SK-N-SH (cell line): Measurements from ENCODE around the gene CHFR.

ENCODE experiments used
- CHD2 ChIP-seq: fragments of 150-350 bp; IDR thresholded peaks from 2 replicates; pipeline ENCODE4 v1.6.1; 2018; ENCODE audit warnings: low read length; ENCODE audit not compliant: partially characterized antibody
- EP300 ChIP-seq, 2 experiments: IDR thresholded peaks; 2 replicates each; pipeline versions ENCODE4 v1.4.0 to v1.6.1; 2012; ENCODE audit warnings: borderline replicate concordance in 1 of 2, low read depth in 1 of 2, low read length in 1 of 2
- POLR2AphosphoS5 ChIP-seq: IDR thresholded peaks from 2 replicates; pipeline ENCODE4 v1.6.1; 2012; ENCODE audit warnings: low read depth, low read length
- REST ChIP-seq: IDR thresholded peaks from 2 replicates; pipeline ENCODE4 v1.6.1; 2012; ENCODE audit warnings: mild to moderate bottlenecking, low read depth, low read length, moderate library complexity
- RXRA ChIP-seq: IDR thresholded peaks from 2 replicates; pipeline ENCODE4 v1.4.0; 2012; ENCODE audit warnings: low read depth, mild to moderate bottlenecking, borderline replicate concordance
- TAF1 ChIP-seq: IDR thresholded peaks from 2 replicates; pipeline ENCODE4 v1.6.1; 2012; ENCODE audit warnings: low read depth, mild to moderate bottlenecking, low read length, moderate library complexity, borderline replicate concordance
- YY1 ChIP-seq: IDR thresholded peaks from 2 replicates; pipeline ENCODE4 v1.4.0; 2012; ENCODE audit warnings: low read depth, mild to moderate bottlenecking
- TF ChIP-seq, protein P1 (sequence below): fragments of 200-600 bp; sonication (generic); IDR thresholded peaks from 2 replicates; pipeline ENCODE4 v1.6.1; 2017; ENCODE audit warnings: antibody characterized with exemption, mild to moderate bottlenecking, moderate library complexity

- TF ChIP-seq RXRA (no peak), TAF1 (no peak), CHD2 (no peak), POLR2AphosphoS5 (no peak), EP300 (IDR thresholded peaks at IDR 0.05; ENCODE audit: borderline replicate concordance in 1 of 2, low read depth in 1 of 2, low read length in 1 of 2) (no peak), YY1 (no peak), REST (no peak)
- TF ChIP-seq, protein P1, sequence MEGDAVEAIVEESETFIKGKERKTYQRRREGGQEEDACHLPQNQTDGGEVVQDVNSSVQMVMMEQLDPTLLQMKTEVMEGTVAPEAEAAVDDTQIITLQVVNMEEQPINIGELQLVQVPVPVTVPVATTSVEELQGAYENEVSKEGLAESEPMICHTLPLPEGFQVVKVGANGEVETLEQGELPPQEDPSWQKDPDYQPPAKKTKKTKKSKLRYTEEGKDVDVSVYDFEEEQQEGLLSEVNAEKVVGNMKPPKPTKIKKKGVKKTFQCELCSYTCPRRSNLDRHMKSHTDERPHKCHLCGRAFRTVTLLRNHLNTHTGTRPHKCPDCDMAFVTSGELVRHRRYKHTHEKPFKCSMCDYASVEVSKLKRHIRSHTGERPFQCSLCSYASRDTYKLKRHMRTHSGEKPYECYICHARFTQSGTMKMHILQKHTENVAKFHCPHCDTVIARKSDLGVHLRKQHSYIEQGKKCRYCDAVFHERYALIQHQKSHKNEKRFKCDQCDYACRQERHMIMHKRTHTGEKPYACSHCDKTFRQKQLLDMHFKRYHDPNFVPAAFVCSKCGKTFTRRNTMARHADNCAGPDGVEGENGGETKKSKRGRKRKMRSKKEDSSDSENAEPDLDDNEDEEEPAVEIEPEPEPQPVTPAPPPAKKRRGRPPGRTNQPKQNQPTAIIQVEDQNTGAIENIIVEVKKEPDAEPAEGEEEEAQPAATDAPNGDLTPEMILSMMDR, result no peak
Observed at GRCh38 chr12:132836795-132837331, 50.5 kb downstream of the CHFR start.
